Activated effector memory CD4-positive, alpha-beta T cell treated with anti-CD3 and anti-CD28 coated beads, Interleukin-2, amount 50 U/mL, for 16 hours (primary cell): ENCODE data around the gene PIGU.

Experiments
- DNase-seq: peaks from one replicate; pipeline ENCODE4 v3.0.0-alpha.2; 2020

Gene PIGU

GRCh38 chr20:34578025-34578424 is 98.9 kb downstream of the PIGU start:
- no peak for DNase-seq

- DNase-seq = no peak
Measured at GRCh38 chr20:34577061-34577460, 99.8 kb downstream of the PIGU start.

- peak; percentile 13 for DNase-seq
Measured at GRCh38 chr20:34575756-34576155, 101.1 kb downstream of the PIGU start.

- peak; percentile 53 for DNase-seq
Measured at GRCh38 chr20:34575271-34575670, 101.6 kb downstream of the PIGU start.

GRCh38 chr20:34574861-34575260 is 102.0 kb downstream of the PIGU start:
- peak; percentile 2 for DNase-seq

GRCh38 chr20:34574426-34574825 is 102.5 kb downstream of the PIGU start:
- peak; percentile 21 for DNase-seq

GRCh38 chr20:34573541-34574300 is 103.2 kb downstream of the PIGU start:
- DNase-seq = peak; percentile 24

GRCh38 chr20:34571753-34572152 is 105.1 kb downstream of the PIGU start:
- peak; percentile 58 for DNase-seq

- DNase-seq = peak; percentile 43
Measured at GRCh38 chr20:34570859-34571306, 106.0 kb downstream of the PIGU start.

GRCh38 chr20:34569598-34569997 is 107.3 kb downstream of the PIGU start:
- DNase-seq = no peak

- no peak for DNase-seq
Measured at GRCh38 chr20:34567892-34568865, 108.7 kb downstream of the PIGU start.

- DNase-seq = no peak
Measured at GRCh38 chr20:34566978-34567891, 109.7 kb downstream of the PIGU start.

- DNase-seq = no peak
Measured at GRCh38 chr20:34564833-34565232, 112.1 kb downstream of the PIGU start.

- DNase-seq = no peak
Measured at GRCh38 chr20:34562641-34563040, 114.3 kb downstream of the PIGU start.

- no peak for DNase-seq
Measured at GRCh38 chr20:34561661-34562060, 115.2 kb downstream of the PIGU start.

- DNase-seq = no peak
Measured at GRCh38 chr20:34560614-34561013, 116.3 kb downstream of the PIGU start.

- no peak for DNase-seq
Measured at GRCh38 chr20:34560141-34560523, 116.8 kb downstream of the PIGU start.

GRCh38 chr20:34559311-34560140 is 117.4 kb downstream of the PIGU start:
- DNase-seq = no peak

GRCh38 chr20:34558320-34559218 is 118.3 kb downstream of the PIGU start, which contains the start of gene MAP1LC3A:
MAP1LC3A (plus strand) TSS chr20:34558718; CDS start chr20:34558869, 151 bp downstream.
- DNase-seq = peak; percentile 98

- no peak for DNase-seq
Measured at GRCh38 chr20:34557936-34558319, 119.0 kb downstream of the PIGU start.
